HG03139 (cell line): Measurements from ENCODE around the gene LRRC10B.

Experiments
- ATAC-seq: cut with Tn5 transposase; IDR thresholded peaks from one replicate; pipeline ENCODE4 v1.9.1; 2021; ENCODE audit not compliant: unreplicated experiment

Gene LRRC10B

DNA sequence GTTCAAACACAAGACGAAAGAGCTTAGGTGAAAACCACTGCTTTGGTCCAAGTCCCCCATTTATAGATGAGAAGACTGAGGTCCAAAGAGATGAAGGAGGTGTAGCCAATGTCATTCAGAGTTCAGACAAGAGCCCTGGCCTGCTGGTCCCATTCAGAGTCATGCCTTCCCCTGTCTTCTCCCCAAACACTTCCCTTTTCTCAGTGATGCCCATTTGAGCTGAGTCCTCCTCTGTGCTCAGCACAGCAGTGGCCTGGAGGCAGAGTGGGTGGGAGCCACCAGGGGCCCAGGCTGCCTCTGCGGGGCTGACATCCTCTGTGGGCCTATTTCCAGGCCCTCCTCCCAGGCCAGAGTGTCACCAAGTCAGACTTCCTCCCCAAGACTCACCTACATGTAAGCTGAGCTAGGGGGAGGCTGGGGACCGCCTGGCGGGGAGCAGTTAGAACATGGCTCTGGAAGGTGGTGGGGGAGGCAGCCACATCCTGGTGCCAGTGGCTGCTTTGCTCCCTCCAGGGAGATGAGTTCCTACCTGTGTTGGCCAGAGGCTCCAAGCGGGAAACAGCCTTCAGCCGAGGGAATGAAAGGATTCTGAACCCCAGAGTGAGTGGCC is 22.4 kb upstream of the LRRC10B start:
- ATAC-seq = no peak

GRCh38 chr11:61486779-61487178 is 21.8 kb upstream of the LRRC10B start:
- no peak for ATAC-seq

GRCh38 chr11:61487342-61488025 is 21.1 kb upstream of the LRRC10B start:
- no peak for ATAC-seq

DNA sequence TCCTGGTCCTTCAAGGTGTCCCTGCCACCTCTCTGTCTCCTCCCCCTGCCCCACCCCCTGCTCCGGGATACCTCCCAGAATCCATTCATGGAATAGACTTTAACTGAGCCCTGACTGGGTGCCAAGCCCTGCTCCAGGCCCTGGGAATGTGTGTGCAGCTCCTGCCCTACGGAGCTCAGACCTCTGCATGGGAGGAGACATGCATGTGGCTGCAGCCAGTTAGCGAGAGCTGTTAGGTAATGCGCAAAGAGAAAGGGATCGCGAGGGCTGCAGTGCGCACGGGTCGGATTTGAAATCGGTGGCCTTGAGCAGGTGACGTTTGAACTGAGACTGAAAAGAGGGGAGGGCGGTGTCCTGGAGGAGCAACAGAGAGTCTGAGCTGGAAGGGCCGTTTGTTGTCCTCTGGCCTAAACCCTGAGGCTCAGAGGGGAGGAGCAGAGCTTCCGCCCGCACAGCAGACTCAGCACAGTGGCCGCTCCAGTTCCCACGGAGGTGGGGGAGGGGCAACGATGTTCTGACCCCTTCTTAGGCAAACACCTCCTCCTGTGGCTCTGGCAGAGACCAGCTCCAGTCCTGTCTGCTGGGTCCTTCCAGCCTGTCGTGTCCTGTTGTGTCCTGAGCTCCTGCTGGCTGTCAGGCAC is 19.8 kb upstream of the LRRC10B start:
- no peak for ATAC-seq

- ATAC-seq = no peak
Measured at GRCh38 chr11:61489833-61490721, 18.5 kb upstream of the LRRC10B start.

DNA sequence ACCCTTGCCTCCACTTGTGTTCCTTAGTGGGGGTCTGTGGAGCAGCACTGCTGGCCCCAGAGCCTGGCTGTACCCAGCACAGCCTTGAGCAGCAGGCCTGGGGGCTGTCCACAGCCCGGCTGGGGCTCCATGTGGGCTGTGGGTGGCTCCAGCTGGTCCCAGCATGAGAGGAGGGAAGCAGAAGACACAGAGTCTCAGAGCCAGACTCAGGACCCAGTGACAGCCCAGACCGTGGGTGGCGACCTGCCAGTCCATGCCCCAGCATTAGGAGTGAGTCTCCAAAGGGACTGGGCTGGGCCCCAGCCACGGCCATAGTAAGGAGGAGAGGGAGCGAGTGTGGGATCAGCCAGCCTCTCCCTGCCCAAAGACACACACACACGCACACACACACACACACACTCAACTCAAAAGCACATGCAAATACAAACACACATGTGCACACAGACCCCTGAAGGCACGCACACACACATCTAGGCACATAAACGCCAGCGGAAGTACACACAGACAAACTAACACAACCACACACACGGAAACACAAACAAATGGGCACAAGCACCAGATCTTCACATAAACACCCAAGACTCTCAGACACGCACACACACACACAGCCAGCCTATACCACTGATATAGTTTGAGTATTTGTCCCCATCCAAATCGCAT is 16.7 kb upstream of the LRRC10B start:
- ATAC-seq = no peak

- ATAC-seq = no peak
Measured at GRCh38 chr11:61494381-61494961, 14.1 kb upstream of the LRRC10B start.

DNA sequence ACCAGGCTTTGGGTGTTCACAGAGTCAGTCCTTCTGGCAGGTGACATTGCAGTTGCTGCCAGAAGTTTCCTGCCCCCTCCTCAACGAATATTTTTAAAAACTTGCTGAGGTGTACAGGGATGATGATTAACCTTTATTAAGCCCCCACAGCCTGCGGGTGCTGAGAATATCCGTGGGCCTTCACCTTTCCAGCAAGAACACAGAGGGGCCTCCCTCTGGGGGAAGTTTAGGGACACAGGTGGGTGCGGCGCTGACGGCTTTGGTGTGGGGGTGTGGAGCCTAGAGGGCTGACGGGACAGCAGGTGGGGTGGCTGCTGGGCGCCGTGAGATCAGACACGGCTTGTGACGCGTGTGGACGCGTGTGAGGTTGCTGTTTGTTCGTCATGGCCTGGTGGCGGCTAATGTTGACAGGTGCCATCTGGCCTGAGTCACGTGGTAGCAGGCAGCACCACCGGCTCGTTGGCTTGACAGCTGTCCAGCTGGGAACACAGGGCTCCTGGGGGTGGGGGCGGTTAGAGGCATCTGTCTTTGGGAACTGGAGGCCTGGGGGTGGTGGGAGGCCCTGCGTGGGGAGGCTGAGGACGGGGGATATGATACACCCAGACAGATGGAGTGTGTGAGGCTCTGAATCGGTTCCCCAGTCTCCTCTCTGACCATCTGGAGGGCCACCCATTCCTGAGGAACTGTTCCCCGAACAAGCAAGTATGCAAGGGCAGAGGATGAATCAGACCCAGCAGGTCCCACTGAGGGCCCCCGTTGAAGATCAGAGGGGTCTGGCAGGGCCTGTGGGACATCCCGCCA is 12.5 kb upstream of the LRRC10B start:
- no peak for ATAC-seq

GRCh38 chr11:61496602-61497400 is 11.7 kb upstream of the LRRC10B start:
- no peak for ATAC-seq

DNA sequence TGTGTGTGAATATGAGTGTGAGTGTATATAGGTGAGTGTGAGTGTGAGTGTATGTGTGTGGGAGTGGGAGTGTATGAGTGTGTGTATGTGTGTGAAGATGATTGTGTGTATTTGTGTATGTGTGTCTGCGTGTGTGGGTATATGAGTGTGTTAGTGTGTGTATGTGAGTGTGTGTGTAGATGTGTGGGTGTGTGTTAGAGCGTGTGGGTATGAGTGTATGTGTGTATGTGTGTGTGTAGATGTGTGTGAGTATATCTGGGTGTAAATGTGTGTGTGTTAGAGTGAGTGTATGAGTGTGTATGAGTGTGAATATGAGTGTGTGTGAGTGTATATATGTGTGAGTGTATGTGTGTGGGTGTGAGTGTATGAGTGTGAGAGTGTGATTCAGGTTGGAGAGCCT is 11.1 kb upstream of the LRRC10B start:
- no peak for ATAC-seq

GRCh38 chr11:61497876-61498275 is 10.7 kb upstream of the LRRC10B start:
- no peak for ATAC-seq

DNA sequence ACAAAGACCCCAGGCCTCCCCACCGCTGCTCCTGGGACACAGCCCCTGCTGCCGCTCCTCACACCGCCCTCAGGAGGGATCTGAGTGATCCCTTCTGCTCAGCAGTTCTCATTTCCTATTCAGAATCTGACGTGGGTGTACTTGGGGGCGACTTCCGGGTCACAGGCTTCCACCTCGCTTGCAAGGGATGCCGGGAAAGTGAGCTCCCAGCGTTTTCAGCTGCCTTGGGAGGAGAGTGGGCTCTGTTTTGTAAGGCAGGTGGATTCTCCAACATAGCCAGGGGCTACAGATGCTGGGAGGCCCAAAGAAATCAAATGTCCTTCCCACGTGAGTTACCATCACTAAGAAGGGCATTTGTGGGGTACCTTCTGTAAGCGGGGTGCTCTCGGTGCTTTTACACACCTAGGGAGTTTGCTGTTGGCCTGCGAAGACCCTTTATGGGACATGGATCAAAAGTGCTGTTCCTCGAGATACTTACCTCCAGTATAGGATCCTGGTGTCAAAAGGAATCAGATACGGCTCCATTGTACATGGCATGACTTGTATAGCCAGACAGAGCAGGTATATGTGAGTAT is 9.7 kb upstream of the LRRC10B start:
- ATAC-seq = no peak

DNA sequence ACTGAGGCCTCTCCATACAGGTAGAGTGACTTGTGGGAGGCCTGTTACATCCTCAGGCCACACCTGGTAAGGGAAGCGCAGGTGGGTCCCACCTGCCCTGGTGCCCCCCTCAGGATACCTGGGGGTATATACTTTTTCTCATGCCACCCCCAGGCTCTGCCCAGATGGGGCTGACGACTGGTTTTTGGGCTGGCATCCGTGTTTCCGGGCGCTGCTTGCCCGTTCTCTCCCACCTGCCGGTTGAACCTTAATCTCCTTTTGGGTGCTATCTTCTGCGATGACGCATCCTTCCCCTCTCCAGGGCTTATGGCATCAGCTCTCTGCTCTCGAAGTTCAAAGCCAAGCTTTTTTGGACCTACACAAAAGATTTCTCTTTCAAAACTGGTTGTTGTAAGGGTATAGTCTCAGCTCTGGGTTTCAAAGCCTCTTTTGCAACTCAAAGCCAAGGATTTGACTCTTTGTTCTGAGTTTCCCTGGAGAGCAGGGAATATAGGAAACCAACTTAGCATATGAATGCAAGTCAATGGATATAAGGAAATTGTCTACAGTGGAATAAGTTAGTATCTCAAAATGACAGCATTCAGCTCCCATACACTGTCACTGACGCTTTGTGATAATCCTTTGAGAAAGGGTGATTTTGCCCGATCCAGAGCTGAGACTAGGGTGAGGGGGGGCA is 8.6 kb upstream of the LRRC10B start:
- no peak for ATAC-seq

GRCh38 chr11:61502522-61502921 is 6.0 kb upstream of the LRRC10B start:
- ATAC-seq = no peak

DNA sequence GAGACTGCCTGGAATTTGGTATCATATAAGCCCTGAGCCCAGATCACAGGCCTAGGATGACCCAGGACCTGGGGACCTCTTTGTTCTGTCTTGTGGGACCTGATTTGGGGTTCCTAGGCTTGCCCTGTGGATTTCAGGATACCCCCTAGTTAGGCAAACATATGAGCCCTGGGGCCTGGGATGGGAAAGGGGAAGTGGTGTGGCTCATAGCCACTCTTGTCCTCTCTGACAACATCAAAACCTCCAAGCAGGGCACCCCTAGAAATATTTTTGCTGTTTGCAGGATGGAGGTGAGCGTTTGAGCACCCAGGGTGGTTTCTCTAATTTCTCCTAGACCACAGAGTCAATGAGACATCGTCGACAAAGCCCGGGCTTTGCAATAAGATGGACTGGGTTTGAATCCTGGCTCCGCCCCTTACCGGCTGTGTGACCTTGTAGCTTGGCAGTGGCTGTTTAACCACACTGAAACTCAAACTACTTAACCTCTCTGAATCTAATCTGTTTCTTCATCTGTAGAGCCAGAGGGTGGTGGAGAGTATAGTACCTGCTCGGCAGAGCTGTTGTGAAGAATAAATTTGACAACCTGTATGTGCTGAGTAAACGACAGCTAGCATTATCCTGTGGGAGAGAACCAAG is 5.3 kb upstream of the LRRC10B start:
- no peak for ATAC-seq

- ATAC-seq = no peak
Measured at GRCh38 chr11:61505106-61505505, 3.4 kb upstream of the LRRC10B start.

GRCh38 chr11:61505640-61506155 is 2.9 kb upstream of the LRRC10B start:
- no peak for ATAC-seq
